ENCODE results near the gene FAM83C. TPM values are rescaled to one million over a fixed set of nuclear protein-coding genes. Genes with fewer than 3 reads are reported as not detected.

Gene FAM83C
- total and polyA plus RNA-seq, 2 donors: 0.18 to 0.21 TPM

DNA sequence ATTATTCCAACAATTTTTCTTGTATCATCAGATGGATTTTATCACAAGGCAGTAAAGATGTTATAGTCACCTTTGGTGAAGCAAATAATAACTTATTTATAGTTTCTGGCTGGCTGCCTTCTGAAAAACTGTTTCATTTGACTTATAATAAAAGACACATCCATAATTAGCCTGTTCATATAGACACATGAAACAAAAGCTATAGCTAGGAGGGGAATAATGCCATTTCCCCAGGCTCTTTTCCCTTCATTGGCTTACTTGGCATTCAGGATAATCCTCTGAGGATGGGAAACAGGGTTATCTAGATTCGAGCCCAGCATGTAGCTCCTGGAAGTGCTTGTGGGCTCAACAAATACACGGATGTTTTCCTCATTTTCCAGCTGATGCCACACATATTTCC, 48.2 kb downstream of the FAM83C start:
- H3K4me3 ChIP-seq (ENCODE audit: low read depth, low read length): no peak overlapping the region
- H3K27ac ChIP-seq (ENCODE audit: low read depth): no peak overlapping the region
- 49% methylated on average over 2 of the region's 2 CpGs for WGBS
- no peaks in the 10 kb centered on the region for H3K36me3 ChIP-seq (ENCODE audit: insufficient read depth)
- H3K4me1 ChIP-seq (ENCODE audit: insufficient read depth): no peaks in the 10 kb centered on the region
- DNase-seq (ENCODE audit: extremely low spot score): no peak

DNA sequence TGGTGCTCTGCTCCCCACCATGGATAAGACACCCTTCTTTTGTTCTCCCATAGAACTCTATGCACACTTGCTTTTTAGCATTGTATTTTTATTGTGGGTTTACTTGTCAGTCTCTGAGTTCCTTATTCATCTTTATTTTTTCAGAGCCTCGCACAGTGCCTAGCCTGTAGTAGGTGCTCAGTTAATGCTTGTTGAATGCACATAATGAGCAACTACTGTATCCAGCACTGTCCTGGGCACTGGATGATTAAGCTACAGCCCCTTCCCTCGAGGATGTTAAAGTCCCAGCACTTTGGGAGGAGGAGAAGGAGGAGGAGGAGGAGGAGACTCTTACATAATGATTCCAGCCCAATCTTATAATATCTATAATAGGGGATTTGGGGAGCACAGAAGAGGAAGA, 48.9 kb downstream of the FAM83C start:
- Histone ChIP-seq H3K4me1 (ENCODE audit: insufficient read depth) (no peaks in the 10 kb centered on the region), H3K27ac (ENCODE audit: low read depth) (no peak overlapping the region), H3K4me3 (ENCODE audit: low read depth, low read length) (no peak overlapping the region), H3K36me3 (ENCODE audit: insufficient read depth) (no peaks in the 10 kb centered on the region)
- WGBS: 63% methylated on average over 2 of the region's 2 CpGs
- DNase-seq (ENCODE audit: extremely low spot score): no peak

DNA sequence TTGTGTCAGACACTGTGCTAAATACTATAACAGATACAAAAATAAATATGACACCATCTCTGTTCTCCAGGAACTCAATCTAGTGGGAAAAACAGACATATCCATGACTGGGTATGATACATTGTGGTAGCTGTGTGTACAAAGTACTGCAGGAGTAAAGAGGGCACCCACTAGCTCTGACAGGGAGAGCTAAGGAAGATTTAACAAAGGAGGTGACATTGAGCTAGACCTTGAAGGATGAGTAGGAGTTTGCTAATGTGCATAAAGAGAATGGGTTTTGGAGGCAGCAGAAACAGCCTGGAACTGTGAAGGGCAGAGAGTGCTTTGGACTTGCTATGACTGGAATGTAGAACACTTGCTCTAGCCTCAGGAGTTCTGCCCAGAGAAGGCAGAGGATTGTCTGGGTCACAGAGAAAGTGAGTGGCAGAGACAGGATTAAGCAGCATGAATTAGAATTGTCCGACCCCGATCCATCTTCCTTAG, 51.4 kb downstream of the FAM83C start:
- Histone ChIP-seq H3K4me3 (ENCODE audit: low read depth, low read length) (no peak overlapping the region), H3K36me3 (ENCODE audit: insufficient read depth) (peaks cover under 1% of the 10 kb centered on the region), H3K4me1 (ENCODE audit: insufficient read depth) (no peaks in the 10 kb centered on the region), H3K27ac (ENCODE audit: low read depth) (no peak overlapping the region)
- no peak for DNase-seq (ENCODE audit: extremely low spot score)
- 84% methylated on average over 2 of the region's 2 CpGs for WGBS

DNA sequence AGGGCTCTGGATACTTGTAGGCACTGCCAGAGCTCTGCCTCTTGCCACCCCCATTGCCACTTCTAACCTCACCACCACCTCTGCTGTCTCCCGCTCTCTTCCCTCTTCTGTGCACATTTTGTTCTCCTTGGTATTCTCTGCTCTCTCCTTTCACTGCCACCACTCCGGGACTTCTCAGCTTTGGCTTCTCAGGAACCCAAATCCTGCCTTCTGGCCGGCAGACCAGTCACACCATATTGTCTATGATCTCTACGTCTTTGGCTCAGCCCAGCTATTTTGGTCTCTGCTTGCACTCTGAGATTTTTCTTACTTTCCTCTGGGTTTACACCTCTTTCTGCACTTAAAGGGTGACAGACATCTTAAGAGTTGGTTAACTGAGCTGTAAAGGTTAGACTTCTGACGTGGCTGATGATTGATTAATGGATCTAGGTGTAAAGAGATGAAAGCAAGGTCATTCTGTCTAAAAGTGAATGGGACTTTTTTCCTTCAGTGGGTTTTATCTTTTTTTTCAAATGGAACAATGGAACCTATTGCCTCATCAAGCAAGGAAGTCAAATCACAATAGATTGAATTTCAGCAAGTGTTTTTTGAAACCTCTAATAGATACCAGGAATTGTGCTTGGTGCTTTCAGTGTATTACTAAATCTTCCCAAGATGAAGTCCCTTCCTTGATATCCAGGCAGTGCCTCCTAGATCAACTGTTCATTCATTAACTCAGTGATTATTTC, 52.0 kb downstream of the FAM83C start:
- no peak overlapping the region for H3K4me3 ChIP-seq (ENCODE audit: low read depth, low read length)
- DNase-seq (ENCODE audit: extremely low spot score): no peak
- H3K27ac ChIP-seq (ENCODE audit: low read depth): no peak overlapping the region
- 65% methylated on average over 5 of the region's 5 CpGs for WGBS
- peaks cover 1% of the 10 kb centered on the region for H3K36me3 ChIP-seq (ENCODE audit: insufficient read depth)
- no peaks in the 10 kb centered on the region for H3K4me1 ChIP-seq (ENCODE audit: insufficient read depth)

DNA sequence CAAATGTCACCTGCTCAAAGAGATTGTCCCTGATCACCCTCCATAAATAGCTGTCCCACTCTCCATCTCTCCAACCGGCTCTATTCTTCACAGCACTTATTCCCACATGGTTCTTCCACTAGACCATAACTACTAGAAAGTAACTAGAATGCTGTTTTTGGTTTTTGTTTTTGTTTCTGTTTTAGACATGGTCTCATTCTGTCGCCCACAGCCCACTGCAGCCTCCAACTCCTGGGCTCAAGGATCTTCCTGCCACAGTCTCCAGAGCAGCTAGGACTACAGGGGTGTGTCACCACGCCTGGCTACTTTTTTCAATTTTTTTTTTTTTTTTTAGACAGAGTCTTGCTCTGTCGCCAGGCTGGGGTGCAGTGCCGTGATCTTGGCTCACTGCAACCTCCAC, 53.5 kb downstream of the FAM83C start:
- no peak overlapping the region for H3K4me3 ChIP-seq (ENCODE audit: low read depth, low read length)
- H3K4me1 ChIP-seq (ENCODE audit: insufficient read depth): no peaks in the 10 kb centered on the region
- DNase-seq (ENCODE audit: extremely low spot score): no peak
- 88% methylated on average over 5 of the region's 5 CpGs for WGBS
- H3K36me3 ChIP-seq (ENCODE audit: insufficient read depth): peaks cover 1% of the 10 kb centered on the region
- H3K27ac ChIP-seq (ENCODE audit: low read depth): no peak overlapping the region

DNA sequence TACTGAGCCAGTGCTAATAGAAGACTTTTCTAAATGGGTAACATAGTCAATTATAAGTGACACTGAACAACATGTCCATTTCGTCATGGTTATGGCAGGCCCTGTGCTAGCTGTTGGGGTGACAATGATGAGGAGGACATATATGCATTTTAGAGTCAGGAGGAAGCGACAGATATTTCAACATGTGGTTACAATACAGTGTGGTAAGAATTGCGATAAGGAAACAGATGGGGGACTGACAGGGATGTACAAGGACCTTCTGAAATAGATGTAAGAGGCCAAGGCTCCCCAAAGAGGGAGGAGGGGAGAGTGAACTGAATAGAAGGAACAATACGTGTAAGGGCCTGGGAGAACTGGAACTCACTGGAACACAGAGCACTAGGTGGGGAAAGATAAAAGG, 54.1 kb downstream of the FAM83C start:
- no peak for DNase-seq (ENCODE audit: extremely low spot score)
- Histone ChIP-seq H3K4me1 (ENCODE audit: insufficient read depth) (no peaks in the 10 kb centered on the region), H3K27ac (ENCODE audit: low read depth) (no peak overlapping the region), H3K4me3 (ENCODE audit: low read depth, low read length) (no peak overlapping the region), H3K36me3 (ENCODE audit: insufficient read depth) (peaks cover 1% of the 10 kb centered on the region)
- 84% methylated on average over 4 of the region's 4 CpGs for WGBS

DNA sequence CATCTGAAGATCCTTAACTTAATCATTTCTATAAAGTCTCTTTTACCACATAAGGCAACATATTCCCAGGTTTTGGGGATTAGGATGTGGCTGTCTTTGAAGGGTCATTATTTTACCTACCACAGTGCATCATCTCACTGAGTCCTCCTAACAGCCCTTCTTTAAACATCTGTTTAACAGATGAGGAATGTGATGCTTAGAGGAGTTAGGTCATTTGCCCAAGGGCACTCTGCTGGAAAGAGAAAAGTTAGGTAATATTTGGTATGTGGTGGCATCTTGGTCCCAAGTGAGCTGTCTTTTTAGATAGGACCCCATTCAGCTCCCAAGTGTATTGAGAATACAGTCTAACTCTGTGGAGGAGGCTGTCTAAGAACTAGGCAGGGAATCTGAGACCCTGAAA, 54.7 kb downstream of the FAM83C start:
- DNase-seq (ENCODE audit: extremely low spot score): no peak

DNA sequence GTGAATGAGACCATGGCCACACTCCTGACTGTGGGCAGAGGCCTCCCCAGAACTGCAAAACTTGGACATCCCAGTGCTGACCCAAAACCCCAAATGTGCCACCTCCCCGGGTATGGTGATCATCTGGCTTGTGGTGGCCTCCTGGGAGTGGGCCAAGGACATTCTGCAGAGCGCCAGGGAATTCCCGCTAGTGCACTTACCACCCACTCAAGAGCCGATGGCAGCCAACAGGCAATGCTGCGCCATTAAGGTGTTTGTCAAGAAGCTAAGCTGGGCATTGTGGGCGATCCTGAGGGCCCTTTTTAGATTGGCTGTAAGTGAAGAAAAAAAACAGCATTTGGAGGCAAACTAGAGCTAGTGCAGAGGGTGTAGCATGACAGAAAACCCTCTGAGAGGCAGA, 56.3 kb downstream of the FAM83C start:
- no peak for DNase-seq (ENCODE audit: extremely low spot score)
- 92% methylated on average over 6 of the region's 6 CpGs for WGBS
- H3K27ac ChIP-seq (ENCODE audit: low read depth): no peak overlapping the region
- H3K36me3 ChIP-seq (ENCODE audit: insufficient read depth): peaks cover 1% of the 10 kb centered on the region
- H3K4me1 ChIP-seq (ENCODE audit: insufficient read depth): no peaks in the 10 kb centered on the region
- no peak overlapping the region for H3K4me3 ChIP-seq (ENCODE audit: low read depth, low read length)

More for the DNA sequence above, 54.7 kb downstream of the FAM83C start:
- Histone ChIP-seq H3K27ac (ENCODE audit: low read depth) (no peak overlapping the region), H3K4me3 (ENCODE audit: low read depth, low read length) (no peak overlapping the region), H3K4me1 (ENCODE audit: insufficient read depth) (no peaks in the 10 kb centered on the region), H3K36me3 (ENCODE audit: insufficient read depth) (peaks cover 1% of the 10 kb centered on the region)

Other genes starting within 250 kb of the FAM83C start
- 52.3 TPM for gene TRPC4AP, start 199.6 kb downstream of the FAM83C start, total RNA-seq
- 40.0 TPM for gene TRPC4AP, start 199.6 kb downstream of the FAM83C start, polyA plus RNA-seq
- 15.1 TPM for gene EDEM2, start 145.1 kb downstream of the FAM83C start, total RNA-seq
- gene EDEM2, start 145.1 kb downstream of the FAM83C start, polyA plus RNA-seq: 17.8 TPM
- gene PROCR, start 120.4 kb downstream of the FAM83C start, total RNA-seq: 43.0 TPM
- gene PROCR, start 120.4 kb downstream of the FAM83C start, polyA plus RNA-seq: 54.6 TPM
- gene MMP24, start 65.7 kb downstream of the FAM83C start, total RNA-seq: 1.5 TPM
- gene MMP24, start 65.7 kb downstream of the FAM83C start, polyA plus RNA-seq: 0.67 TPM
- gene MMP24OS, start 14.3 kb downstream of the FAM83C start, total RNA-seq: 13.4 TPM
- 38.0 TPM for gene MMP24OS, start 14.3 kb downstream of the FAM83C start, polyA plus RNA-seq
- 66.2 TPM for gene EIF6, start 7.7 kb downstream of the FAM83C start, total RNA-seq
- gene EIF6, start 7.7 kb downstream of the FAM83C start, polyA plus RNA-seq: 141 TPM
- gene UQCC1, start 119.5 kb upstream of the FAM83C start, total RNA-seq: 33.5 TPM
- 29.0 TPM for gene UQCC1, start 119.5 kb upstream of the FAM83C start, polyA plus RNA-seq
- 0.79 TPM for gene GDF5, start 145.8 kb upstream of the FAM83C start, total RNA-seq
- 0.13 TPM for gene GDF5, start 145.8 kb upstream of the FAM83C start, polyA plus RNA-seq
- gene CEP250, start 163.2 kb upstream of the FAM83C start, total RNA-seq: 18.3 TPM
- 15.7 TPM for gene CEP250, start 163.2 kb upstream of the FAM83C start, polyA plus RNA-seq
- gene C20orf173, start 237.2 kb upstream of the FAM83C start, total RNA-seq: not detected
- gene C20orf173, start 237.2 kb upstream of the FAM83C start, polyA plus RNA-seq: not detected
- gene ERGIC3, start 249.7 kb upstream of the FAM83C start, total RNA-seq: 176 TPM
- 200 TPM for gene ERGIC3, start 249.7 kb upstream of the FAM83C start, polyA plus RNA-seq

All from urinary bladder (tissue), 4 donors.